HG03196 (cell line): Measurements from ENCODE around the gene APOC3.

ENCODE experiments used
- ATAC-seq: cut with Tn5 transposase; IDR thresholded peaks from one replicate; pipeline ENCODE4 v1.9.1; 2021; ENCODE audit not compliant: unreplicated experiment

APOC3 gene

DNA sequence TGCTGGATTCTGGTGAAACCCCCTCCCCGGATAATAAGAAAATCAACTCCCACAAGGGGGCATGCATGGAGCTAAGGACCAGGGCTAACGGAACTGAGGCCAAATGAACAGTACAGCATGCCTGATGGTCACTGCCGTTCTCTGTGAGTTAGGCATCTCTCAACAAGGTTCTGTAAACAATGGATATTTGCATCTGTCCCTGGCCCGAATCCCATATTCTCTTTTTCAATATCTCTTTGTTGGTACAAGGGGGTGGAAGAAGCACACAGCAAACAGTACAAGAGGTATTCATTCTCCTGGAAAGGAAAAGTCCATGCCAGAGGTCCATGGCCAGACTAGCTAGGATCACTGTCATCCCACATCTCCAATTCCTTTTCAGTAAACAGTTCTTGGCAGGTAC lies 39.9 kb downstream of the APOC3 start:
- no peak for ATAC-seq

DNA sequence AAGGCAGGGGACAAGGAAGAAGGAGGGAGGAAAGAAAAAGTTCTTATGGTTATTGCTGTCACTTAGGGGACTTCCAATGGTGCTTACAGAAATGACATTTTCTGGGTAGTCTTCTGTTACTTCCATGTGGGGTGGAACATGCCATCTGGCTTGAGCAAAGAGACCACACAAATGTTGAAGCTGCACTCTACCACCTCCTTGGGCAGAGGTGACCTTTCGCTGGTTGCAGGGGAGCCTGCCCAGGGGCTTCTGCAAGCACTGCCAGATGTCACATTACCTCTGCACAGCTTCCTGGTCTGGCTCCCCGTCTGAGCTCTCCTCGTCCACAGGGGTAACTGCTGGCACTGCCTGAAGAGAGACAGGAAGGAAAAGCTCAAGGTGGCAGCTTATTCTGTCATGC lies 40.3 kb downstream of the APOC3 start:
- no peak for ATAC-seq

- no peak for ATAC-seq
Measured at GRCh38 chr11:116871248-116871647, 41.5 kb downstream of the APOC3 start.

- no peak for ATAC-seq
Measured at GRCh38 chr11:116873381-116873780, 43.7 kb downstream of the APOC3 start.

GRCh38 chr11:116874251-116874650 lies 44.5 kb downstream of the APOC3 start:
- ATAC-seq = no peak

DNA sequence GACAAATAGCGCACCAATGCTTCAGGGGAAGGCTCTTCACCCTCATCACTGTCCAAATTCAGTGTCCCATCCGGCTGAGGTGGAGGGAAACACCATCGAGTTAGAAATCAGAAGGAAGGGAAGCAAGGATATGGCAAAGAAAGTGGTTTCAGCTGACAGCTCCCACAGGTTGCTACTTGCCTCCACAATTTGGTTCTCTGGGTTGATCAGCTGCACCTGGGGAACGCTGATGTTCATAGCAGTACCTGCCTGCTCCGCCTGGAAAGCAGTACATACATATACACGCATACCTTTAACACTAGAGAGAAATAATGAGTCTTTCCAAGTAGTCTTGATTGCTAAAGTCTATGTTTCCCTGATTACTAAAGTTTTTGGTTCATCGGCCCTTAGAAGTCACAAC lies 45.5 kb downstream of the APOC3 start:
- no peak for ATAC-seq

DNA sequence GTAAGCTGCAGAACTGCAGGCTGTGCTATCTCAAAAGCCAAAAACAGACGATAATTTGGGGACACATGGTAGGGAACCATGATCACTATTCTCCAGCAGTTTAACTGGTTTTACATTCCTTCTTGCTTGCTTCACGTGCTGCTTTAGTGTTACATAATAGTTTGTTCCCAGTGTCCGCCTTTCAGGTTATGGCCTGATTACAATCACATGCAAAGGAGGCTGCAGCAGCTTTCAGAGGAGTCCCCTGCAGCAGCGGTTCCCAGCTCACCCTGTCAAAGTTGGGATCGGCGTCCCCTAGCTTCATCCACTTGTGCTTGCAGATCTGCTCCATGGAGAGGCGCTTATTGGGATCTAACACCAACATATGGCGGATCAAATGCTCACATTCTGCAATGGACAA lies 46.9 kb downstream of the APOC3 start:
- no peak for ATAC-seq

DNA sequence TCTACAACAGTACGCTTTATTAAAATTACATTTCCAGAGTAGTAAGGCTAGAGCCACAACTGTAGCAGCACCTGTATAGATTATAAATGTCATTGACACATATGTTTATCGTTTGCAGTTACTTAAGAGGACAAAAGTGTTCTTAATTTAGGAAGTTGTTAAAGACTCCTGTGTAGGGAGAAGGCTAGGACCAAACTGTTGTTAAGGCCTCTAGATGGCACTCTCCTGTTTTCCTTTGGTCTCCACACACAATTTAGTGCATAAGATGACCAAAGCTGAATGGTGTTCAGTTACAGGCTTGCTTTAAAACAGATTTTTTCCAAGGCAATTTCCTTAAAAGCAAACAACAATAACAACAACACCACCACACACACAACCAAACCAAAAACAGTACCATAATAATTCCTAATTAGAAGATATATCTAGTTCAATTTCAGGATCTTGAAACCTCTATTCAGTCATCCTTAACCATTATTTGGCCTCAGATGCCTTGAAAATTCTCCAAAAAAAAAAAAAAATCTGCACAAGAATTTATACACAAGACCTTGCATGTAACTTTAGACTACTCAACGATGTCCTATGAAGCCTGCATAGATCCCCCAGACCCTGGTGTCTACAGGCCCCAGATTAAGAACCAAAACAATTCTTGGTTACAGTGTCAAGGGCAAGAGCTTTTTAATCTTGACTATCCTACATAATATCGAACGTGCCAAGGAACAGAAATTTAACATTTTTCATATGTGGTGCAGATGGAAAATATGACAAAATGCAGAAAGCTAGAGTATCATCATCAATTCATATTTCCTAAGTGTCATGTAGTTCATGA lies 50.3 kb downstream of the APOC3 start:
- ATAC-seq = no peak

DNA sequence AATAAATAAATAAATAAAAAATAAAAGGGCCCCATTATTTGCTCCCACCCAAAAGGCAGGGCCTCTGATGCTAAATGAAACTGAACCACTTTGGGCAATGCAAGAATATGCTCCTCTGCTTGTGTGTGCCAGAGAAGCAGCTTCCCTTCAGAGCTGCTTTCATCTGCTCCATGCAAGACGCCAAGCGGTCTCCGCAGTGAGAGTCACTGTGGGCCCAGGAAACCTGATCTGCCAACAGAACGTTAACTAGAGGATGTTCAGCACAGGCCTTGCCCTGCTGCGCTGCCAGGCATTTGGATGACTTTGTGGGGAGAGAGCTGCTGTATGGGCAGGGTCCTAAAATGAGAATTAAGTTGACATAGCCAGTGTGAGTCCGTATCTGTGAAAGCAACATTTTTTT lies 51.4 kb downstream of the APOC3 start:
- ATAC-seq = no peak

- no peak for ATAC-seq
Measured at GRCh38 chr11:116882386-116882785, 52.7 kb downstream of the APOC3 start.
